NCI-H82 treated with DMSO at 0.1 percent for 48 hours (cell line): ENCODE results near the gene IST1.
A peak's percentile ranks its signal among the peaks of the same experiment; 100 is the strongest.

Source experiments
- DNase-seq: peaks from one replicate; lab custom pipeline; 2025; ENCODE audit not compliant: unreplicated experiment; lab: John Stamatoyannopoulos, UW

Gene IST1

GRCh38 chr16:71961066-71962039 is 66.0 kb downstream of the IST1 start:
- peak; percentile 72 for DNase-seq

- no peak for DNase-seq
Measured at GRCh38 chr16:71963125-71963875, 68.0 kb downstream of the IST1 start.

GRCh38 chr16:71965223-71965622 is 69.9 kb downstream of the IST1 start:
- DNase-seq, result no peak

- no peak for DNase-seq
Measured at GRCh38 chr16:71966932-71967331, 71.6 kb downstream of the IST1 start.

- no peak for DNase-seq
Measured at GRCh38 chr16:71969353-71969752, 74.0 kb downstream of the IST1 start.

- no peak for DNase-seq
Measured at GRCh38 chr16:71971571-71971970, 76.2 kb downstream of the IST1 start.

- no peak for DNase-seq
Measured at GRCh38 chr16:71972356-71972755, 77.0 kb downstream of the IST1 start.

- no peak for DNase-seq
Measured at GRCh38 chr16:71973001-71973400, 77.7 kb downstream of the IST1 start.

- no peak for DNase-seq
Measured at GRCh38 chr16:71974068-71974818, 78.9 kb downstream of the IST1 start.
